GM10266 (cell line): ENCODE measurements around the gene NSL1.

Experiments used
- DNase-seq: peaks from one replicate; pipeline ENCODE4 v3.0.0; 2012; ENCODE audit errors: extremely low spot score
- CTCF ChIP-seq: IDR thresholded peaks from 2 replicates; pipeline ENCODE4 v1.5.1; 2012; ENCODE audit warnings: mild to moderate bottlenecking, low read depth; ENCODE audit not compliant: control insufficient read depth, insufficient read depth; ENCODE audit errors: missing control alignments

NSL1 gene

DNA sequence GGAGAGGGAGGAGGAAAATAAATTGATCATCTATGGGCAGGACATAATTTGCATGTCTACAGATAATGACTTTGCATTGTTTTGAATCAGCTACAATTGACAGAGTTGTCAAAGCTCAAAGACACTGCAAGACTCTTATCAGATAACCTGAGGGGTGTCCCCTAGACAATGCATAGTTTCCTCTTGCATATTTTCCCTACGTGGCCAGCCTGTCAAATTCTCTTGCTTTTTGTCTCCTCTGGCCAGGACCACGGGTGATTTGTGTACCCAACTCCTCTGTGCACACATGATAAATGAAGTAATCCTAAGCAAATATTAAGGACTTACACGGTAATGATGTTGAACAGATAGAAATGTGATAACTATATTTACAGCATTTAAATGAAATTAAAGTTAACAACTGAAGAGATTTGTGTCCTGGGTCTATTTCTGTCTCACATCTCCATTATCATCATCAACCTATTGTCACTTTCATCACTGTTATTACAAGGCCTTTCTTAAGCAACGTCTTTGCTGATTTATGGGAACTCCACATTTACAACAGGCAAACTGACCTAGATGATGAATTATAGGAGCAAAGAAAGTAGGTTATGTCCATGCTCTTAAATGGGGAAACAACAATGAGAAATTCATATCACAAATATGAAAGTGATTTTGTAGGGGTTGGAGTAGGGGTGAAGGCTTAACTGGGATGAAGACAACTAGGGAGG, 110.7 kb downstream of the NSL1 start:
- DNase-seq: no peak
- no peak for TF ChIP-seq CTCF

DNA sequence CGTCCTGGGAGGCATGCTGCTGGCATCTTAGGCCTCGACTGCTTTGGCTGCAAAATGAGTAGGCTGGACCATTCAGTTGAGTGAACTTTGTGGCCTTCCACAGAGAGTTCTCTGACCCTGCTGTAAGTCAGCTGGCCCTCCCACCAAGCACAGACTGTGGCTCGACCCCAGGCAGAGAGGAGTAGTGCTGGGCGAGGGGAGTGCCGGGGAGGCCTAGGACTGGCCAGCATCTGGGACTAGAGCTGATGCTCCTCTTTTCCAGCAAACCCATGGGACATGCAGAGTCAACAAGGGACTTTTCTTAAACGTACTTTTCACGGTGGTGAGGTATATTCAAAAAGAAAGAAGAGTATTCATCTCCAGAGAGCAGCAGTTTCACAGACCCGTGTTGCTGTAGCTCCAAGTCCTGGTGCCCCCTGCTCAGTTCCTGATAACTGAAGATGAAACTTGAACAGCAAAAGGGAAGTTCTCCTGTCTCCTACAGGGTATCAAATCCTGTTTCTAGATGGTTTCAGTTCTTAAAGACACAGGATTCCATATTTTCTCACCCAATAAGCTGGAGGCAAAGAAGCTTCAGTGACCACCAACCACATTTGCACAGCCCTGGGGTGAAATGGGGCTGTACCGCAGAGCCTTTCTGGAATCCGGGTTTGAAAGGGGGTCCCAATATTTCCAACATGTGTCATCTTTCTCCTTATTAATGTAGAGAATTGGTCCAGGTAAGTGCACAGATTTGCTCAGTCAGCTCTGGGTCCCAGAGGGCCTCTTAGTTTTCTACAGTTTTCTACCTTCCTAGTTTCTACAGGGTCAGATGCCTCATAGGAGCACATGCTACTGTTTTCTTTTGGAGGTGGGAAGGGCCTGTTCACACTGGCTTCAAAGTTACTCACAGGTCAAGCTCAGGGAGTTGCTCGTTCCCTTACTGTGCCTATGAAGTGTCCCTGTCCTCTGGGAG, 112.8 kb downstream of the NSL1 start:
- TF ChIP-seq CTCF: no peak
- peak; percentile 68 for DNase-seq

GRCh38 chr1:212677573-212677972, 114.0 kb downstream of the NSL1 start:
- no peak for DNase-seq
- no peak for TF ChIP-seq CTCF

DNA sequence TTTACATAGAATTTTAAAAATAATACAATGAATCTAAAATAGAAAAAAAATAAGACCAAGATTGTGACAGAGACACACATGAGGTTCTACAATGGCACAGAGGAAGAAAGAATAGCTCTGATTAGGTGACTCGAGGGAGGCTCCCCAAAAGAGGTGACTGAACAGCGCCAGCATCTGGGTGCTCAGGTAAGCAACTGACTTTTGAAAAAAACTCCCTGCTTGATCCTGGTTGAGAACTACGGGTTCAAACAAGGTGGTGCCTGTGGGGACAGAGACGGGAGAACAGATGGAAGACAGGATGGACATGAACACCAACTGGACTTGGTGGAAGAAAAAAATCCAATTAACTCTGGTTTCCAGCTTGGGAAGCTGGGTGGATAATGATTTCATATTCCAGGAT, 114.4 kb downstream of the NSL1 start:
- no peak for DNase-seq

More for the DNA sequence above, 114.4 kb downstream of the NSL1 start:
- TF ChIP-seq CTCF: no peak
